GM23338 (cell line): Measurements from ENCODE around the gene ITPRID2.

Experiments used
- CREB1 ChIP-seq: fragments of 250-450 bp; sonication (Bioruptor Pico); IDR thresholded peaks from 2 replicates; pipeline ENCODE4 v1.5.0; 2020; ENCODE audit warnings: low read depth, mild to moderate bottlenecking, moderate library complexity
- CTCF ChIP-seq, 2 experiments: fragments of 200-600 bp in 1 of 2; sonication (generic) in 1 of 2; conservative IDR thresholded peaks; 2 replicates each; pipeline versions ENCODE4 v1.5.1 to v1.6.1; 2016 to 2017; ENCODE audit warnings: antibody characterized with exemption in 2 of 2, low read depth in 2 of 2, mild to moderate bottlenecking in 2 of 2, moderate library complexity in 1 of 2
- ETS1 ChIP-seq: IDR thresholded peaks from 2 replicates; pipeline ENCODE4 v1.6.1; 2016; ENCODE audit warnings: antibody characterized with exemption
- EZH2 ChIP-seq: fragments of 200-600 bp; sonication (generic); IDR thresholded peaks from one replicate; pipeline ENCODE4 v1.8.0; 2017; ENCODE audit warnings: antibody characterized with exemption, mild to moderate bottlenecking, low read depth; ENCODE audit not compliant: unreplicated experiment
- EZH2phosphoT487 ChIP-seq: fragments of 200-600 bp; sonication (generic); IDR thresholded peaks from one replicate; pipeline ENCODE4 v1.8.1; 2018; ENCODE audit warnings: antibody characterized with exemption; ENCODE audit not compliant: unreplicated experiment
- JUNB ChIP-seq: IDR thresholded peaks from one replicate; pipeline ENCODE4 v1.6.1; 2016; ENCODE audit warnings: antibody characterized with exemption; ENCODE audit not compliant: unreplicated experiment
- NANOG ChIP-seq: IDR thresholded peaks from 2 replicates; pipeline ENCODE4 v1.6.1; 2016; ENCODE audit warnings: antibody characterized with exemption, borderline replicate concordance
- POLR2AphosphoS5 ChIP-seq: IDR thresholded peaks from 2 replicates; pipeline ENCODE4 v1.6.1; 2016; ENCODE audit warnings: antibody characterized with exemption, low read depth
- STAT1 ChIP-seq: IDR thresholded peaks from one replicate; pipeline ENCODE4 v1.6.1; 2016; ENCODE audit warnings: antibody characterized with exemption; ENCODE audit not compliant: unreplicated experiment
- ZNF114 ChIP-seq: fragments of 250-450 bp; sonication (Bioruptor Pico); IDR thresholded peaks from 2 replicates; pipeline ENCODE4 v1.5.0; 2020; ENCODE audit warnings: mild to moderate bottlenecking, moderate library complexity
- ZNF331 ChIP-seq: fragments of 250-450 bp; sonication (Bioruptor Pico); IDR thresholded peaks from 2 replicates; pipeline ENCODE4 v1.5.0; 2020; ENCODE audit warnings: low read depth, mild to moderate bottlenecking, moderate library complexity
- TF ChIP-seq, protein P1 (sequence below): IDR thresholded peaks from one replicate; pipeline ENCODE4 v1.6.1; 2018; ENCODE audit warnings: antibody characterized with exemption; ENCODE audit not compliant: unreplicated experiment
- TF ChIP-seq, protein P2 (sequence below): fragments of 250-450 bp; sonication (Bioruptor Pico); IDR thresholded peaks from 2 replicates; pipeline ENCODE4 v1.5.0; 2020; ENCODE audit warnings: mild to moderate bottlenecking, moderate library complexity

DNA sequence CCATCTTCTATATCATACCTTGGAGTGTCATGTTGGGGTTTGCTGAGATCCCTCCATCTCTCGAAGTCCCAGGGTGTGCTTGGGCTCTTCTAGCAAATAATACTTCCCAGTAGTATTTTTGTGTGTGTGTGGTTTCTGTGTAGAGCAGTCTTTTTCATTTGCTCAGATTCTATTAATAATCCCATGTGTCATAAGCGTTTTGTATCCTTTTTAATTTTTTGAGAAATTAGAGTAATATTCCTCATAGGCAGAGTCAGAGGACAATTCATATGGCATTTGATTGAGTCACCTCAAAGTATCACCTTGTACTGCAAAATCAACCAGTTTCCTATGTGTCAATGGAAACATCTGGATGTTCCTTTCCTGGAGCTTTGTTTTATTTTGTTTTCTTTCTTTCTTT lies 56.7 kb downstream of the ITPRID2 start:
- TF ChIP-seq EZH2 (no peak), CTCF (conservative IDR thresholded peaks at IDR 0.05; ENCODE audit: low read depth in 2 of 2) (no peak), EZH2phosphoT487 (no peak), POLR2AphosphoS5 (no peak), JUNB (no peak), ZNF114 (CRISPR knock-in tag) (no peak), NANOG (no peak), ZNF331 (CRISPR knock-in tag) (no peak), CREB1 (CRISPR knock-in tag) (no peak), STAT1 (no peak), ETS1 (no peak)
- TF ChIP-seq, protein P1, sequence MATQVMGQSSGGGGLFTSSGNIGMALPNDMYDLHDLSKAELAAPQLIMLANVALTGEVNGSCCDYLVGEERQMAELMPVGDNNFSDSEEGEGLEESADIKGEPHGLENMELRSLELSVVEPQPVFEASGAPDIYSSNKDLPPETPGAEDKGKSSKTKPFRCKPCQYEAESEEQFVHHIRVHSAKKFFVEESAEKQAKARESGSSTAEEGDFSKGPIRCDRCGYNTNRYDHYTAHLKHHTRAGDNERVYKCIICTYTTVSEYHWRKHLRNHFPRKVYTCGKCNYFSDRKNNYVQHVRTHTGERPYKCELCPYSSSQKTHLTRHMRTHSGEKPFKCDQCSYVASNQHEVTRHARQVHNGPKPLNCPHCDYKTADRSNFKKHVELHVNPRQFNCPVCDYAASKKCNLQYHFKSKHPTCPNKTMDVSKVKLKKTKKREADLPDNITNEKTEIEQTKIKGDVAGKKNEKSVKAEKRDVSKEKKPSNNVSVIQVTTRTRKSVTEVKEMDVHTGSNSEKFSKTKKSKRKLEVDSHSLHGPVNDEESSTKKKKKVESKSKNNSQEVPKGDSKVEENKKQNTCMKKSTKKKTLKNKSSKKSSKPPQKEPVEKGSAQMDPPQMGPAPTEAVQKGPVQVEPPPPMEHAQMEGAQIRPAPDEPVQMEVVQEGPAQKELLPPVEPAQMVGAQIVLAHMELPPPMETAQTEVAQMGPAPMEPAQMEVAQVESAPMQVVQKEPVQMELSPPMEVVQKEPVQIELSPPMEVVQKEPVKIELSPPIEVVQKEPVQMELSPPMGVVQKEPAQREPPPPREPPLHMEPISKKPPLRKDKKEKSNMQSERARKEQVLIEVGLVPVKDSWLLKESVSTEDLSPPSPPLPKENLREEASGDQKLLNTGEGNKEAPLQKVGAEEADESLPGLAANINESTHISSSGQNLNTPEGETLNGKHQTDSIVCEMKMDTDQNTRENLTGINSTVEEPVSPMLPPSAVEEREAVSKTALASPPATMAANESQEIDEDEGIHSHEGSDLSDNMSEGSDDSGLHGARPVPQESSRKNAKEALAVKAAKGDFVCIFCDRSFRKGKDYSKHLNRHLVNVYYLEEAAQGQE = no peak
- TF ChIP-seq, protein P2, sequence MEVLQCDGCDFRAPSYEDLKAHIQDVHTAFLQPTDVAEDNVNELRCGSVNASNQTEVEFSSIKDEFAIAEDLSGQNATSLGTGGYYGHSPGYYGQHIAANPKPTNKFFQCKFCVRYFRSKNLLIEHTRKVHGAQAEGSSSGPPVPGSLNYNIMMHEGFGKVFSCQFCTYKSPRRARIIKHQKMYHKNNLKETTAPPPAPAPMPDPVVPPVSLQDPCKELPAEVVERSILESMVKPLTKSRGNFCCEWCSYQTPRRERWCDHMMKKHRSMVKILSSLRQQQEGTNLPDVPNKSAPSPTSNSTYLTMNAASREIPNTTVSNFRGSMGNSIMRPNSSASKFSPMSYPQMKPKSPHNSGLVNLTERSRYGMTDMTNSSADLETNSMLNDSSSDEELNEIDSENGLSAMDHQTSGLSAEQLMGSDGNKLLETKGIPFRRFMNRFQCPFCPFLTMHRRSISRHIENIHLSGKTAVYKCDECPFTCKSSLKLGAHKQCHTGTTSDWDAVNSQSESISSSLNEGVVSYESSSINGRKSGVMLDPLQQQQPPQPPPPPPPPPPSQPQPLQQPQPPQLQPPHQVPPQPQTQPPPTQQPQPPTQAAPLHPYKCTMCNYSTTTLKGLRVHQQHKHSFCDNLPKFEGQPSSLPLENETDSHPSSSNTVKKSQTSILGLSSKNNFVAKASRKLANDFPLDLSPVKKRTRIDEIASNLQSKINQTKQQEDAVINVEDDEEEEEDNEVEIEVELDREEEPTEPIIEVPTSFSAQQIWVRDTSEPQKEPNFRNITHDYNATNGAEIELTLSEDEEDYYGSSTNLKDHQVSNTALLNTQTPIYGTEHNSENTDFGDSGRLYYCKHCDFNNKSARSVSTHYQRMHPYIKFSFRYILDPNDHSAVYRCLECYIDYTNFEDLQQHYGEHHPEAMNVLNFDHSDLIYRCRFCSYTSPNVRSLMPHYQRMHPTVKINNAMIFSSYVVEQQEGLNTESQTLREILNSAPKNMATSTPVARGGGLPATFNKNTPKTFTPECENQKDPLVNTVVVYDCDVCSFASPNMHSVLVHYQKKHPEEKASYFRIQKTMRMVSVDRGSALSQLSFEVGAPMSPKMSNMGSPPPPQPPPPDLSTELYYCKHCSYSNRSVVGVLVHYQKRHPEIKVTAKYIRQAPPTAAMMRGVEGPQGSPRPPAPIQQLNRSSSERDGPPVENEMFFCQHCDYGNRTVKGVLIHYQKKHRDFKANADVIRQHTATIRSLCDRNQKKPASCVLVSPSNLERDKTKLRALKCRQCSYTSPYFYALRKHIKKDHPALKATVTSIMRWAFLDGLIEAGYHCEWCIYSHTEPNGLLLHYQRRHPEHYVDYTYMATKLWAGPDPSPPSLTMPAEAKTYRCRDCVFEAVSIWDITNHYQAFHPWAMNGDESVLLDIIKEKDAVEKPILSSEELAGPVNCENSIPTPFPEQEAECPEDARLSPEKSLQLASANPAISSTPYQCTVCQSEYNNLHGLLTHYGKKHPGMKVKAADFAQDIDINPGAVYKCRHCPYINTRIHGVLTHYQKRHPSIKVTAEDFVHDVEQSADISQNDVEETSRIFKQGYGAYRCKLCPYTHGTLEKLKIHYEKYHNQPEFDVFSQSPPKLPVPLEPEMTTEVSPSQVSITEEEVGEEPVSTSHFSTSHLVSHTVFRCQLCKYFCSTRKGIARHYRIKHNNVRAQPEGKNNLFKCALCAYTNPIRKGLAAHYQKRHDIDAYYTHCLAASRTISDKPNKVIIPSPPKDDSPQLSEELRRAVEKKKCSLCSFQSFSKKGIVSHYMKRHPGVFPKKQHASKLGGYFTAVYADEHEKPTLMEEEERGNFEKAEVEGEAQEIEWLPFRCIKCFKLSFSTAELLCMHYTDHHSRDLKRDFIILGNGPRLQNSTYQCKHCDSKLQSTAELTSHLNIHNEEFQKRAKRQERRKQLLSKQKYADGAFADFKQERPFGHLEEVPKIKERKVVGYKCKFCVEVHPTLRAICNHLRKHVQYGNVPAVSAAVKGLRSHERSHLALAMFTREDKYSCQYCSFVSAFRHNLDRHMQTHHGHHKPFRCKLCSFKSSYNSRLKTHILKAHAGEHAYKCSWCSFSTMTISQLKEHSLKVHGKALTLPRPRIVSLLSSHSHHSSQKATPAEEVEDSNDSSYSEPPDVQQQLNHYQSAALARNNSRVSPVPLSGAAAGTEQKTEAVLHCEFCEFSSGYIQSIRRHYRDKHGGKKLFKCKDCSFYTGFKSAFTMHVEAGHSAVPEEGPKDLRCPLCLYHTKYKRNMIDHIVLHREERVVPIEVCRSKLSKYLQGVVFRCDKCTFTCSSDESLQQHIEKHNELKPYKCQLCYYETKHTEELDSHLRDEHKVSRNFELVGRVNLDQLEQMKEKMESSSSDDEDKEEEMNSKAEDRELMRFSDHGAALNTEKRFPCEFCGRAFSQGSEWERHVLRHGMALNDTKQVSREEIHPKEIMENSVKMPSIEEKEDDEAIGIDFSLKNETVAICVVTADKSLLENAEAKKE (CRISPR knock-in tag) = no peak
